ENCODE results near the gene MOB3A.

DNA sequence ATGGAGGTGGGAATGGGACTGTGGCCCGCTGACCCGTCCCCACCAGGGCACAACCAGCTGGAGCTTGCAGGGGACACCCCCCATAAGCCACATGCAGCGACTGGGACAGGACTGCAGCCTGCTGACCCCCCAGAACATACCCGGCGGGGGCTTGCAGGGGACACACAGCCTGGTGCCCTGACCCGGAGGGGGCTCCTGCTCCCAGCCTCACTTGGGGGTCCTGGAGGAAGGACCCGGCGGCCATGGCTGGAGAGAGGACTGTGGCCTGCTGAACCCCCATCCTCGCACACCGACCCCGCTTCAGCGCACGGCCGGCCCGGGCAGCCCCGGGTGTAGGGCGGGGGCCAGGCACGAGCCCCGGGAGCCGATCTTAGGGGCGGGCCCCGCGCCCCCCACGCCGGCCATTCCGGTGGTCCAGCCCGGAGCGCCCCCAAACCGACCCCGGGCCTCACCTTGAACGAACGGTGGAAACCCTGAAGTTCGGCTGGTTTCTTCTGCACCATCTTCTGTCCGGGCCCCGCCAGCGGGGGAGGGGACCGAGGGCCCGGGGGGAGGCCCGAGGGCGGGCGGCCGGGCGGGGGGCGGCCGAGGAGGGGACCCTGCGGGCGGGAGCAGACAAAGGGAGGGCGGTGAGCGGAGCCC lies 45.7 kb downstream of the MOB3A start:
- TF ChIP-seq, protein P1, sequence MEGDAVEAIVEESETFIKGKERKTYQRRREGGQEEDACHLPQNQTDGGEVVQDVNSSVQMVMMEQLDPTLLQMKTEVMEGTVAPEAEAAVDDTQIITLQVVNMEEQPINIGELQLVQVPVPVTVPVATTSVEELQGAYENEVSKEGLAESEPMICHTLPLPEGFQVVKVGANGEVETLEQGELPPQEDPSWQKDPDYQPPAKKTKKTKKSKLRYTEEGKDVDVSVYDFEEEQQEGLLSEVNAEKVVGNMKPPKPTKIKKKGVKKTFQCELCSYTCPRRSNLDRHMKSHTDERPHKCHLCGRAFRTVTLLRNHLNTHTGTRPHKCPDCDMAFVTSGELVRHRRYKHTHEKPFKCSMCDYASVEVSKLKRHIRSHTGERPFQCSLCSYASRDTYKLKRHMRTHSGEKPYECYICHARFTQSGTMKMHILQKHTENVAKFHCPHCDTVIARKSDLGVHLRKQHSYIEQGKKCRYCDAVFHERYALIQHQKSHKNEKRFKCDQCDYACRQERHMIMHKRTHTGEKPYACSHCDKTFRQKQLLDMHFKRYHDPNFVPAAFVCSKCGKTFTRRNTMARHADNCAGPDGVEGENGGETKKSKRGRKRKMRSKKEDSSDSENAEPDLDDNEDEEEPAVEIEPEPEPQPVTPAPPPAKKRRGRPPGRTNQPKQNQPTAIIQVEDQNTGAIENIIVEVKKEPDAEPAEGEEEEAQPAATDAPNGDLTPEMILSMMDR (IDR thresholded peaks at IDR 0.05), result no peak
- no peak for TF ChIP-seq POLR2A (IDR thresholded peaks at IDR 0.05)
